ENCODE measurements around the gene SPI1.

The SPI1 gene

DNA sequence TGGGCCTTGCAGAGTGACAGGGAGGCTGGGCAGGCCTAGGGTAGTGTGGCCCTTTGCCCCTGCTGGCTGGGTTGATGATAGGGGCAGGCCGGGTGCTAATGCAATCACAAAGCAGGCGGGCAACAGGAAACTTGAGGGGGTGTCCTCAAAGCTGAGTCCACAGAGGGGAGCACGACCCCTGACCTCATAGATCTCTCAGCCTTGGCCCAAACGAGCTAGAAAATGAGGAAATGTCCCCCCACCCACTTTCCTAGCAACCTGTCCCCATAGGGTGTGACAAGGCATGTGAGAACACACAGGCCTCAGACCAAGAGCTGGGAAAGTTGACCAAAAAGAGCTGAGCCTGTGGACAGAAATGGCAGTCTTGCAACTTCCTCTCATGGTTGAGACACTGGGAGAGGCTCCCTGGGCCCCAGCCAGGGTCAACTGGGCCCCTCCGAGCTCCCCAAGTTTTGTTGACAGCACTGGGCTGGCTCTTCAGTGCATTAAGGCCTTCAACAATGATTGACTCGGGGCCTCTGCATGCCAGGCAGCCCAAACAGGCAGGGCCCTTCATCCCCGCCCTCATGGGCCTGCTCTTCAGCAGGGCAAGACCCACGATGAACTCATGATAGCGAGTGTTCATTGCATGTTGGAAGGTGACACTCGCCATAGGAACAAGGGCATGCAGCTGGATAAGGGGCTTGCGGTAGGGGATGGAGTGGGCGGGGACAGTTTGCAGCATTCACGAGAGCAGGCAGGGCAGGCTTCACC lies 9.8 kb upstream of the SPI1 start:
- no peak for DNase-seq

DNA sequence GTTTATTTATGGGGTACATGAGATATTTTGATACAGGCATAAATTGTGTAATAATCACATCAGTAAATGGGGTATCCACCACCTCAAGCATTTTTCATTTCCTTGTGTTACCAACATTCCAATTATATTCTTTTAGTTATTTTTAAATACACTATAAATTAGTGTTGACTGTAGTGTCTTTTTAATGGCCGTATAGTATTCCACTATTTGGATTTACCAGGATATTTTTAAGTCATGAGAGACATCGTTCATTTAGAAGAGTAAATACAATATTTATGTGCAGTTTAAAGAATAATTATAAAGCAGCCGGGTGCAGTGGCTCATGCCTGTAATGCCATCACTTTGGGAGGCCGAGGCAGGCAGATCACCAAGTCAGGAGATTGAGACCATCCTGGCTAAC lies 6.2 kb upstream of the SPI1 start:
- DNase-seq: no peak

DNA sequence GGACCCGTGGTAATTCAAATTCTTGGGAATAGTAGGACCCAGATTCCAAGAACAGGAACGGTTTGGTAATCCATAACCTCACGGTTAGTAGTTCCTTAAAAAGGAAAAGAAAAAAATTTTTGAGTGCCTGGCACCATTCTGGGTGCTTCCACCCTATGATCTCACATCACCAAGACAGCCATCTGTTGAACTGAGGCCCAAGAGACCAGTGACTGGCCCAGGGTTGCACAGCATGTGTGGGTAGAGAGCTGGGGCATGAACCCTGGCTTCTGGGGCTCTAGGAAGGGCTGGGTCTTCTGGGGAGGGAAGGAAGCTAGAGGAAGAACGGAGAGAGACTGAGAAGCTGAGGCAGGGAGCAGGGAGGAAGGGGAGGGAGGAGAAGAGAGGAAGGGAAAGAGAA lies 4.7 kb upstream of the SPI1 start:
- DNase-seq: no peak

DNA sequence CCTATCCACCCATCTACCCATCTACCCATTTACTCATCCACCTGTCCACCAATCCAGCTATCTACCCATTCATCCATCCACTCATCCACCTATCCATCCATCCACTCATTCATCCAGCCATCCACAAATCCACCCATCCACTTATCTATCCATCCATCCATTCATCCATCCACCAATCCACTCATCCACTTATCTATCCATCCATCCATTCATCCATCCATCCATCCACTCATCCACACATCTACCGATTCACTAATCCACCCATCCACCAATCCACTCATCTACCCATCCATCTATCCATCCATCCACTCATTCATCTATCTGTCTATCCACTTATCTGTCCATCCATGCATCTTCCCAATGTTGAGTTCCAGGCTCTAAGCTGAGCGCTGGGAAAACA lies 1.7 kb upstream of the SPI1 start:
- no peak for DNase-seq

DNA sequence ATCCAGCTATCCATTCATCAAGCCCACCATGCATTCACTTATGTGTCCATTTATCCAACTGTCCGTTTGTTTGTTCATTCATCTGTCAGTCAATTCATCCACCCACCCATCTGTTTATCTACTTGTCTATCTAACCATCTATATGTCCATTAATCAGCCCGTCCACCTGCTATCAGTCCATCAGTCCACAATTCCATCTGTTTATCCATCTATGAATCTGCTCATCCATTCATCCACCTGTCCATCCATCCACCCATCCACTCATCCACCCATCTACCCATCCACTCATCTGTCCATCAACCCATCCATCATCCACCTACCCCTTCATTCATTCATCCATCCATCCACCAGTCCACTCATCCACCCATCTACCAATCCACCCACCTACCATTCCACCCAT lies 970 bp upstream of the SPI1 start:
- no peak for DNase-seq

DNA sequence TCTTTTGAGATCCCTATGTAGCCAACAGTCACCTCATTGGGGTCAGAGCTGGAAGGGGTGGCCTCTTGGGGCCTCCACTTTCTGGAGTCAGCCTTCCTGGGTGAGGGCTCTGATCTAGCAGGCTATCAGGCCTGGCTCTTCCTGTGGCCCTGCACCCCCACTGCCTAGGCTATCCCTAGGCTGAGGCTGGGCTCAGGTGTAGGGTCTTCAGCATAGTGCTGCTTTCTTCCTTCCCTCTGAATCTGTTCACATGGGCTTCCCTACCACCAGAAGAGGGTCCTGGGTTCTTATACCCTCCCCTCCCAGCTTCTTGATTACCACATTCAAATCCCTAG lies 456 bp upstream of the SPI1 start:
- DNase-seq: no peak

DNA sequence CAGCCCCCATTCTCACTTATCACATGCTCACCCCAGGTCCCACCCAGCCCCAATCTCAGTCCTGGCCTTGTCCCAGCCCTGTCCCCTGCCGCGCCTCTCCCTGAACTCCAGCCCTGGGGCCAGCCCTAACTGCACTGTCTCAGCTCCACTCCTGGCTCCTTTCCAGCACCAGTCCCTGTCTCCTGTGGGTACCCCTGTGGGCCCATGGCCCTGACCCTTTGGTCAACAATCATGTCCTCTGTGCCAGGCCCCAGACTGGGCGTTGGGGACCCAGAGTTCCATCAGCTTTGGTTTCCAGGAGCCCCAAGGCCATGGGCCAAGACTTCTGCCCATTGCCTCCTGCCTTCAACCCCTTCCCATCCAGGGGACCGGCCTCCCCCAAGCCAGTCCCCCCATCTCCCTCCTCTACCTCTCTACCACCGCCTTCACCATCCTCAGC lies 757 bp downstream of the SPI1 start:
- DNase-seq: no peak

DNA sequence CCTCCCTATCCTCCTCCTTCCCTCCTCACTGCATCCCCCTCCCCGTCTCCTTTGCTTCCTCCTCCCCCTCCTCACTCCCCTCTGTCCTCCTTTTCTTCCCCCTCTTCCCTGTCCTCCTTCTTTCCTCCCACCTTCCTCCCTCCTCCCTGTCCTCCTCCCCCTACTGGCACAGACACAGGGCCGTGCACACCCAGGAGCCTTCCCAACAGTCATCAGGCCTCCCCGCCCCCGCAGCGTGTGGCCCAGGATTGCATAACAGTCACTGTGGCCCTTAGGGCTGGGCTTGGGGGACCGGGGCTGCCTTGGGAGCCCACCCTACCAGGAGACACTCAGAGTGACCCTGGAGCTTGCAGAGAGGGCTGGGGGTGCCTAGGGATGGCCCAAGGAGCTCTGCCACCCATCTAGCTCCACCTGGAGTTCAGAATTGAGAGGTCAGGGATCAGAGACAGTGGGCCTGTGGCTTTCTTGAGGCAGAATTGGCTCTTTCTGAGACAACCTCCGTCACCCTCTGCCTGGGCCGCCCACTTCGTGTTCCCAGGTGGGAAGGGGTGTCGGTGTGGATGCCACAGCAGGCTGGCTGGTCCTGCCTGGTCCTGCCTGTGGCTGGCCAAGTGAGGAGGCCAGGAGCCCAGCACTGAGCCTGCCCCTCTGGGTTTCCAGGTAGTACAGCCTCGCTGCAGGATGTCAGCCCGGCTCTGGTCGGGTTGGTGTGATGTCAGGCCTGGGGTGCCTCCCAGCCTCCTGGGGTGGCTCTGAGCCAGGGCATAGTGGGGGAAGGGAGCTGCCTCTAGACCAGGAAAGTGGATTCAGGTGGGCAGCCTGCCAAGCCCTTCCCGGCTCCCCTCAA lies 1.6 kb downstream of the SPI1 start:
- no peak for DNase-seq

DNA sequence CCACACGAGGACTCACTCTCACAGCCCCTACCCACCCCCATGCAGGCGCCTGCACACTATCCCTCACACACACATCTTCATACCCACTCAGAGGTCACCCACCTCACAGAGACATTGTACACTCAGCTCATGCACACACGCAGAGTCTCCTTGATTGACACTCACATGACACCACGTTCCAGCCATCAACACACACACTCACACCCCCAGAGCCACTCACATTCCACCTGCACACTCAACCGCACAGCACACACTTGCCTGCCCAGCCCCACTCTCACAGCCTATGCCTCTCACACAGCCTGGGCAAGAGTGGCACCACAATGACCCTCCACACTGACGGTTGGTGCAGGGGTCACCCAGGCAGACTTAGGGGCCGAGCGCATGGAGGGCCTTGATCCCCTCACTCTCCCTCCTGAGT lies 2.2 kb downstream of the SPI1 start:
- DNase-seq: no peak

DNA sequence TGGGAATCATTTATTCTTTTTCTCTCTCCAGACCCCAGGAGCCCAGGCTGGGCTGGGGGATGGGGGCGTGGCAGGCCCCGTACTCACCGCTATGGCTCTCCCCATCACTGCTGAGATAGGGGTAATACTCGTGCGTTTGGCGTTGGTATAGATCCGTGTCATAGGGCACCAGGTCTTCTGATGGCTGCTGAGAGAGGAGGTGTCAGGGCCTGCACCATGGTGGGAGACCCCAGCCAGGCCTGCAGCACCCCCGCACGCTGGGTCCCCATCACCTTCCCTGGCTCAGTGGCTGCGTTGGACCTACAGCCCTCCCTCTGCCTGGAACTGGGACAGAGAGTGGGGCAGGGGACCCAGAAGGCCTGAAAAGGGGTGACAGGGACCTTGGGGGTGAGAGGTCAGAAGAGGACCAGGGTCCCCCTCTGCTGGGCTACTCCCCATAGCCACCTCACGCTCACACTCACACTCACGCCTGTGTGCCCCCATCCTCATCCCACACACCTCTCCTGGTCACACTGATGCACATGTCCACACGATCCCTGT lies 2.7 kb downstream of the SPI1 start:
- no peak for DNase-seq

DNA sequence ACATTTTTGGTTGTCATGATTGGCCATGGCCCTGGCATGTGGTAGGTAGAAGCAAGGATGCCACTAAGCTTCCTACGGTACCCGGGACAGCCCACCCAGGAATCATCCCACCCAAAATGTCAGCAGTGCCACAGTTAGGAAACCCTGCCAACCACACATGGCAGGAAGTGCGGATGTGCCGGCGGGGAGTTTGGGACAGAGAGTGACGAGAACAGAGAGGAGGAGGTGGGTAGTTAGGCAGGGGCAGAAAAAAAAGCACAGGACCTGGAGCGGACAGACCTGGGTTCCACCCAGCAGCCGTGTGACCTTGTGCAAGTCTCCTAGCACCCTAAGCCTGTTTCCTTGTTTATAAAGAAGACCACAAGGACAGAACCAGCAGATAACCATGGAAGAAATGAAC lies 3.3 kb downstream of the SPI1 start:
- DNase-seq: no peak

DNA sequence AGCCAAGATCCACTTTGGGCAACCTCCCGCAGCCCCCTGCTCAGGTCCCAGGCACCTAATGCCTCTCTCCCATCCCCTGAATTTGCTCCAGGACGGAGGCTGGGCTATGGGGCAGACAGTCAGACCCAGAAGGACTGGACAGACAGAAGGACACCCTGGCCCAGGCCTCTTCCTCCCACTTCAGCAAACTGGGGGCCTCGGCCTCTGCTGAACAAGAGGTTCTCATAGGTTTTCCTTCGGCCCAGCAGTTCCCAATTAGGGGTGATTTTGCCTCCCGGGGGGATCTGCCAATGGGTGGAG lies 3.7 kb downstream of the SPI1 start:
- no peak for DNase-seq

DNA sequence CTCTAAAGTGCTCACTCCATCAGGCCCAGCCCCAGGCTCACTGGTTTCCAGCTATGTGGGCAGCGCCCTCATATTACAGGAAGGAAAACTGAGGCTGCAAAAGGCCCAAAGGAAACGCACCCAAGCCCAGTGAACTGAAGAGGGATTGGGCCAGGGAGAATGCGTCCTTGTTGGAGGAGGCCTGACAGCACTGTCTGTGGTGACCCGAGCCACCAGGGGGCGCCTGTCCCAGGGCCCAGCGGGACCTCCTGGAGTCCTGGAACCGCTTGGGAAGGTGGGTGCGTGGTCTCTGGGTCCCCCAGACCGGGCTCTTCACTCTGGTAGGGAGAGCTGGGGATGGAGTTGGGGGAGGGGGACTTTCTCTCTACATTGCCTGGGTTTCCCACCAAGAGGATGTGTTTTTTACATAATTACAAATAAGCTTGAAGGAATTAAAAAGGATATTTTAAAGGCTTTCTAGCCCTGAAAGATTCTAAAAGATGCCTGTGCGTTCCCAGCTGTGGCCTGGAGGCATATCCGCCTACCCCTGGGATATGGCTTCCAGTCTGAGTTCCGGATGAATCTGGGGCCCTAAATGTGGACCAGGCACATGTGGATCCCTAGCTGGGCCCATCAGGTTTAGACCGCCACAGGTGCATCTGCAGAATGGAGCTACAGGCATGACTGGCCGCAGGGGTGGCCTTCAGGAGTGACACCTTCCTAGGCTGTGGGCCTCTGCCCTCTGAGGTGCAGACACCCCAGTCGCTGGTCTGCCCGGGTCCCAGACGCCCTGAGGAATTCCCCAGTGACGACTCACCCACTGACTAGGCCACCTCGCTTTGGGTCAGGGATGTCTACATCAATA lies 4.2 kb downstream of the SPI1 start:
- DNase-seq: peak; percentile 71 to 80 (median 79)

DNA sequence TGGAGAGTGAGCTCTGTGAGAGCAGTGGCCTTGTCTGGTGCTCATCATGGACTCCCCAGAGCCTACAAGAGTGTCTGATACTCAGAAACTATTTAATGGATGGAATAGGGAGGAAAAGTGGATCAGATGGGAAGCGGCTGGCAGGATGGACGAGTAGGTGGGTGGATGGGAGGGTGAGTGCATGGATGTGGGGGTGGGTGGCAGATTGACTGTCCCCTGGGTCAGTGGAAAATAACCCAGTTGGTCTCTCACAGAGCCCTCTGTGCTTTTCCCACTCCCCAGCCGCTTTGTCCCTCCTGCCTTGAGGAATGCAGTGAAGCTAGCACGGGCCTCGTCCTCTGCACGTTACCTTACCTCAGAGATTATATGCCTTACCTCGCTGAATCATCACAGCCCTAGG lies 5.9 kb downstream of the SPI1 start:
- DNase-seq: no peak

DNA sequence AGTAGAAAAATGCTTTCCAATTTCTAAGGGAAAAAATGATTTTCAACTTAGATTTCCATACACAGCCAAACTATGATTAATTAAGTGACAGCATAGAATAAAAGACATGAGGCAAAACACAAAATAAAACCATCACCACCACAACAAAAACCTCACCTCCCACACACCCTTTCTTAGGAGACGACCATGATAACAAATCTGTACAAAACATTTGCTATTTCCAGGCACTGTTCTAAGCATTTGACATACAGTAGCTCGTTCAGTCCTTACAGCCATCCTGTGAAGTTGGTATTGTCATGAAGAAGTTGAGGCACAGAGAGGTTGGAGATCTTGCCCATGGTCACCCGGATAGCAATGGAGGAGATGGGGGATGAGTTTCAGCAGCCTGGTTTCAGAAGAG lies 8.7 kb downstream of the SPI1 start:
- no peak for DNase-seq

DNA sequence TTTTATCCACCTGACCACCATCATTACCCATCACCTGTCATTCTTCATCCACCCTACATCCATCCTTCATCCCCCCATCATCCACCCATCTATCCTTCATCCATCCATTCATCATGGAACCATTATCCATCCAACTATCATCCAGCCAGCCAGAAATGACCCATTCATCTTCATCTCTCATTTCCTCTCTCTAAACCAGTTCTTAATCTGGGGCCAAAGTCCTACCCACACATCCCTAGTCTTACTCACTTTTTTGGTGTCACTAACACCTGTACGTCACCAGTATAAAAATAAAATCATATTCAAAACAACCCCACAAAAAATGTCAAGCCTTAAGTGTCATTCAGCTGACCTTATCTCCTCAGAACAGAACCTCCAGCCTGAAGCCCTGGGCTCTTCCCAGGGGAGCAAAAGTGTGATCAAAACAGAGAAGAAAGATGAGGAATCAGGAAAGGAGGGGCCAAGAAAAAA lies 12.3 kb downstream of the SPI1 start:
- no peak for DNase-seq

DNA sequence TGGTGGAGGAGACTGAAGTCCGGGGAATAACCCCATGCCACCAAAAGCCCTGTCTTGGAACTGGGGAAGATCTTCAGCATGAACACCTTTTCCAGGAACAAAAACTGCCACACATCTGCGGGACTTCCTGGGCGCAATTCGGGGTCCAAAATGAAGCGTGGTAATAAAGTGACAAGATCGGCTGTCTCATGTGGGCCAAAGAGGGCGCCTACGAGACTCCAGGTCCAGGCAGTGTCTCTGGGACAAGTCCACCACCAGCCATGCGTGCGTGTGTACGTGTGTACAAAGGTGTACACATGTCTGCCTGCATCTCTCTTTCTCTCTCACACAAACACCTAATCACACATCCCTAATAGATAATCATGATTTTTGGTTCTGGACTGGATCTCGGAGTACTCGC lies 16.9 kb downstream of the SPI1 start:
- DNase-seq: no peak

DNA sequence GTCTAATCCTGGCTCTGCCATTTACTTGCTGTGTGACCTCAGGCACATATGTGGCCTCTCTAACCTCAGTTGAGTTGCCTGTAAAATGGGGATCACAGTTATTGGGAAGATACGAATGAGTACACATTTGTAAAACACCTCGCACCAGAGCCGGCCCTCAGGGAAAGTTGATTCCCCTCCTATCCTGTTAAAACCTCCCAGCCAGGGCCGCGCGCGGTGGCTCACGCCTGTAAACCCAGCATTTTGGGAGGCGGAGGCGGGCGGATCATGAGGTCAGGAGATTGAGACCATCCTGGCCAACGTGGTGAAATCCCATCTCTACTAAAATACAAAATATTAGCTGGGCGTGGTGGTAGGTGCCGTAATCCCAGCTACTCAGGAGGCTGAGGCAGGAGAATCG lies 18.0 kb downstream of the SPI1 start:
- DNase-seq: no peak

DNA sequence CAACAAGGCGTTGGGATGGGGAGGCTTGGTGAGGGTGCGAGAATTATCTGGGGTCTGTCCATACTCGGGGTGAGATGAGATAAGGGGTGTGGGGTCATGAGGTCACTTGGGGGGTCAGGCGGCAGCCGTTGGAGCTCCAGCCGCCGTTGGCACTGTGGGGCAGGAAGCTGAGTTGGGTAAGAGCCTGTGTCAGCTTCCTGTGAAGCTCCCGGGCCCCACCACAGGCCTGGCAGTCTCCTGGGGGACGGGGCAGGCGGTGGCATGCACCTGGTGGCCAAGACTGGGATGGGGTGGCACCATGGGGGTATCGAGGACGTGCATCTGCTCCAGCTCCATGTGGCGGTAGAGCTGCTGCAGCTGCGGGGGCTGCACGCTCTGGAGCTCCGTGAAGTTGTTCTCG lies 18.8 kb downstream of the SPI1 start:
- DNase-seq: no peak

DNA sequence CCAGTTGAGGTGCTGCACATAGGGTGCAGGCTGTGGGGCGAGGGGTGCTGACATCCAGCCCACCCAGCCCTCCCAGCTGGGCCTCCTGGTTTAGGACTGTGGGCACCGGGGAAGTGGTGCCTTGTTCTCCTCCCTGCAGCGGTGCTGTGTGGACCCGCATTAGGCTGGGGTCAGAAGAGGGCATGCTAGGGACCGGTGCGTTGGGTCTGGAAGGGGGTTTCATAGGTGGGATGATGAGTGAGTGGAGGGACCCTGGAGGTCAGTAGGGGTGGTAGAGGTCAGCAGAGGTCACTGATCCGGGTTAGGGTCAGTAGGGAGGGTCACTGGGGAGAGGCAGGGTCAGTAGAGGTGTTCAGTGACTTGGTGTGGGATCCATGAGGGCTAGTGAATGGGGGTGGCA lies 19.2 kb downstream of the SPI1 start:
- no peak for DNase-seq

DNA sequence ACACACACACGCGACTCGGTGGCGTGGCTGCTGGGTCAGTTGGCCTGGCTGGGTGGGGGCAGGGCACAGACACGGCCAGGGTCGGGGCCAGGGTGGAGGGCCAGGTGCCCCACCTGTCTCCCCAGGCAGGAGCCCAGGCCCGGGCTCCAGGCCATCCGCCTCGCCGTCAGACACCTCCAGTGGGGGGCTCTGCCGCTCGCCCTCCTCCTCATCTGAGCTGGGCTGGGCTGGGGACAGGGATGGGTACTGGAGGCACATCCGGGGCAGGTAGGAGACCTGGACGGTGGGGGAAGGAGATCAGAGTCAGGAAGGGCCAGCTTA lies 19.7 kb downstream of the SPI1 start:
- no peak for DNase-seq

DNA sequence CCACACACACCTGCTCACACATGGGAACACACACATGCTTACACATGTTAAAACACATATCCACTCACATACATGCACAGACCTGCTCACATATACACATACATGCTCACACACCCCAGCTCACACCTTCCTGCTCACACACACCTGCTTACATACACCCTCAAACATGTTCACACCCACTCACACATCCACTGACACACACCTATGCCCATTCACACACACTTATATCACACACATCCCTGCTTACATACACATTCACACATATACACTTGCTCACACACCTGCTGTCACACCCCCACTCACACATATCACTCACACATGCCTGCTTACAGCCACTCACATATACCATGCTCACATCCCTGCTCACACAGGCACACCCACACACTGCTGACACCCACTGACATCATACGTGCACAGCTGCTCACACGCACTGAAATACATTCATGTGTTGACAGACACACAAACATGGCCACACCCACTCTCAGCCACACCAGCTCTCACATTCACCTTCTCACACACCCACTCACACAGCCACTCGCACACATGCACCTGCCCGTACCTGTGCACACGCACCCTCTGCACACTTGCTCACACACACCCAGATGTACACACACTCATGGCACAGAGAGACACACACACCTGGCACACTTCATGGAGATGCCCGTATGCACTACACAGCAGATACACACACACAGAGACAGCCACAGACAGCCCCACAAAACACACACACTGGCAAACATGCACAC lies 20.2 kb downstream of the SPI1 start:
- no peak for DNase-seq

DNA sequence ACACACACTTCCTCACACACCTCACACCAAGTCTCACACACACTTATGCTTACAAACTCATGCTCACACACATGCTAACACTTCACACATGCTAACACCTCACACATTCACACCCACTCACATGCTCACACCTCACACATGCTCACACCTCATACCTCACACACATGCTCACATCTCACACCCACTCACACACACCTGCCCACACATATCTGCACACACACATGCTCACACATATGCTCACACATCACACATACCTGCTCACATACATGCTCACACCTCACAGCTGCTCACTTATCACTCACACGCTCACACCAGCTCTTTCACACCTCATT lies 21.4 kb downstream of the SPI1 start:
- DNase-seq: no peak
